Neural progenitor cell (in vitro differentiated cells): ENCODE results near the gene ERAP2.

ENCODE experiments used
- CTCF ChIP-seq: fragments of 200-600 bp; sonication (generic); IDR thresholded peaks from 2 replicates; pipeline ENCODE4 v1.5.1; 2017; ENCODE audit warnings: antibody characterized with exemption, mild to moderate bottlenecking
- EZH2 ChIP-seq: fragments of 200-600 bp; sonication (generic); IDR thresholded peaks from 2 replicates; pipeline ENCODE4 v1.6.1; 2017; ENCODE audit warnings: antibody characterized with exemption, mild to moderate bottlenecking, moderate library complexity
- EZH2phosphoT487 ChIP-seq: fragments of 200-600 bp; sonication (generic); IDR thresholded peaks from 2 replicates; pipeline ENCODE4 v1.6.1; 2017; ENCODE audit warnings: antibody characterized with exemption

GRCh38 chr5:96884995-96885394, 8.7 kb downstream of the ERAP2 start:
- TF ChIP-seq CTCF, result no peak
- no peak for TF ChIP-seq EZH2
- no peak for TF ChIP-seq EZH2phosphoT487
